CD14-positive monocyte (primary cell): Measurements from ENCODE around the gene RAB11FIP2. TPM values are rescaled to one million over a fixed set of nuclear protein-coding genes. Genes with fewer than 3 reads are reported as not detected.

Experiments
- DNase-seq, 3 donors: peaks; one replicate each; pipeline ENCODE4 v3.0.0-alpha.2; 2011 to 2022
- H2AFZ ChIP-seq: 2 replicates; pipeline ENCODE4 v1.6.0; 2012; ENCODE audit warnings: mild to moderate bottlenecking, low read depth, low read length, inconsistent platforms; ENCODE audit not compliant: insufficient read depth, poor library complexity, severe bottlenecking
- H3K27ac ChIP-seq, 2 donors: 1 replicate in 1 of 2; 2 replicates in 1 of 2; pipeline ENCODE4 v1.5.1; 2012 to 2013; ENCODE audit warnings: low read length in 2 of 2, control low read depth in 1 of 2, inconsistent platforms in 1 of 2, low read depth in 1 of 2, mild to moderate bottlenecking in 1 of 2
- H3K27me3 ChIP-seq, 2 donors: one replicate each; pipeline versions ENCODE4 v1.6.0 to v1.6.1; 2011 to 2013; ENCODE audit warnings: low read length in 2 of 2; ENCODE audit not compliant: control insufficient read depth in 2 of 2, insufficient read depth in 2 of 2
- H3K36me3 ChIP-seq, 2 donors: replicated peaks in 1 of 2; 1 replicate in 1 of 2; 2 replicates in 1 of 2; pipeline versions ENCODE4 v1.5.1 to v1.6.1; 2012 to 2013; ENCODE audit warnings: low read length in 2 of 2, control low read depth in 1 of 2, inconsistent platforms in 1 of 2, mild to moderate bottlenecking in 1 of 2; ENCODE audit not compliant: insufficient read depth in 2 of 2, control insufficient read depth in 1 of 2
- H3K4me1 ChIP-seq, 2 donors: 1 replicate in 1 of 2; 2 replicates in 1 of 2; pipeline versions ENCODE4 v1.5.1 to v1.6.1; 2012 to 2013; ENCODE audit warnings: low read length in 2 of 2, control low read depth in 1 of 2, inconsistent platforms in 1 of 2, mild to moderate bottlenecking in 1 of 2, moderate library complexity in 1 of 2; ENCODE audit not compliant: insufficient read depth in 2 of 2, control insufficient read depth in 1 of 2
- H3K4me2 ChIP-seq: replicated peaks from 2 replicates; pipeline ENCODE3; 2012; ENCODE audit warnings: low read length, moderate library complexity, mild to moderate bottlenecking; ENCODE audit not compliant: poor library complexity, severe bottlenecking; ENCODE audit errors: extremely low read depth
- H3K4me3 ChIP-seq, 3 experiments: fragments of 200-600 bp in 1 of 3; sonication (generic) in 1 of 3; replicated peaks in 1 of 3; 1 replicate in 2 of 3; 2 replicates in 1 of 3; pipeline ENCODE4 v1.5.1; 2011 to 2013; ENCODE audit warnings: low read length in 3 of 3, mild to moderate bottlenecking in 3 of 3, control low read depth in 2 of 3, low read depth in 2 of 3, inconsistent platforms in 1 of 3, moderate library complexity in 1 of 3
- H3K79me2 ChIP-seq: 2 replicates; pipeline ENCODE4 v1.6.0; 2012; ENCODE audit warnings: mild to moderate bottlenecking, control low read depth, inconsistent platforms, low read length, moderate library complexity; ENCODE audit not compliant: insufficient read depth
- H3K9ac ChIP-seq: 2 replicates; pipeline ENCODE4 v1.6.0; 2017; ENCODE audit warnings: low read length, mild to moderate bottlenecking; ENCODE audit not compliant: insufficient read depth, poor library complexity, severe bottlenecking
- H3K9me3 ChIP-seq, 2 donors: replicated peaks in 1 of 2; 1 replicate in 1 of 2; 2 replicates in 1 of 2; pipeline versions ENCODE4 v1.5.1 to v1.6.1; 2012 to 2013; ENCODE audit warnings: low read length in 2 of 2, control low read depth in 1 of 2; ENCODE audit not compliant: control insufficient read depth in 1 of 2, insufficient read depth in 1 of 2
- H4K20me1 ChIP-seq: 2 replicates; pipeline ENCODE4 v1.6.0; 2012; ENCODE audit warnings: mild to moderate bottlenecking, low read length, control low read depth, moderate library complexity; ENCODE audit not compliant: insufficient read depth
- H3K27ac Mint-ChIP-seq, 7 donors: one replicate each; pipeline ENCODE4 v1.8.0; 2020; ENCODE audit warnings: mild to moderate bottlenecking in 7 of 7, mixed read lengths in 7 of 7, moderate library complexity in 6 of 7, inconsistent platforms in 2 of 7
- H3K27me3 Mint-ChIP-seq, 3 donors: one replicate each; pipeline ENCODE4 v1.8.0; 2021 to 2022; ENCODE audit warnings: low read depth in 3 of 3, mild to moderate bottlenecking in 3 of 3, mixed read lengths in 3 of 3, moderate library complexity in 3 of 3, inconsistent platforms in 1 of 3
- H3K36me3 Mint-ChIP-seq, 2 donors: one replicate each; pipeline ENCODE4 v1.8.0; 2020; ENCODE audit warnings: mixed read lengths in 2 of 2, inconsistent platforms in 1 of 2, mild to moderate bottlenecking in 1 of 2
- H3K4me1 Mint-ChIP-seq: one replicate; pipeline ENCODE4 v1.8.0; 2020; ENCODE audit warnings: mild to moderate bottlenecking, mixed read lengths
- H3K4me3 Mint-ChIP-seq, 2 donors: one replicate each; pipeline ENCODE4 v1.8.0; 2020; ENCODE audit warnings: mild to moderate bottlenecking in 2 of 2, mixed read lengths in 2 of 2, moderate library complexity in 1 of 2
- H3K9me3 Mint-ChIP-seq, 7 donors: one replicate each; pipeline ENCODE4 v1.8.0; 2020 to 2022; ENCODE audit warnings: mixed read lengths in 7 of 7, mild to moderate bottlenecking in 6 of 7, moderate library complexity in 6 of 7, inconsistent platforms in 2 of 7
- WGBS: methylation state at CpG from one replicate; pipeline ENCODE4 v1.1.5; 2013; ENCODE audit warnings: missing lambda C conversion rate; ENCODE audit not compliant: insufficient coverage; 5-methylcytosine and 5-hydroxymethylcytosine counted together
- intact Hi-C, 2 donors: fragments of 100-400 bp; cut with micrococcal nuclease; formaldehyde crosslinking; loops; one replicate each; pipeline versions ENCODE4 v1.15.0 to v1.15.1; 2023
- polyA plus RNA-seq, 3 donors: library from polyadenylated mRNA; depleted of rRNA in 1 of 3; unstranded in 2 of 3; stranded (reverse) in 1 of 3; fragments of 300-500 nt in 2 of 3; fragments of >200 nt in 1 of 3; fragmentation: Illumina TruSeq in 2 of 3; gene quantifications; 1 replicate in 2 of 3; 2 replicates in 1 of 3; pipeline ENCODE4 v1.2.3, GENCODE V29; 2012 to 2021
- TF ChIP-seq, protein P1 (sequence below): fragments of 200-600 bp; IDR thresholded peaks from one replicate; pipeline ENCODE4 v1.8.0; 2022; ENCODE audit warnings: antibody characterized with exemption, mild to moderate bottlenecking

The RAB11FIP2 gene
- polyA plus RNA-seq, 3 donors, result 3.5 to 6.7 (median 5.4) TPM

DNA sequence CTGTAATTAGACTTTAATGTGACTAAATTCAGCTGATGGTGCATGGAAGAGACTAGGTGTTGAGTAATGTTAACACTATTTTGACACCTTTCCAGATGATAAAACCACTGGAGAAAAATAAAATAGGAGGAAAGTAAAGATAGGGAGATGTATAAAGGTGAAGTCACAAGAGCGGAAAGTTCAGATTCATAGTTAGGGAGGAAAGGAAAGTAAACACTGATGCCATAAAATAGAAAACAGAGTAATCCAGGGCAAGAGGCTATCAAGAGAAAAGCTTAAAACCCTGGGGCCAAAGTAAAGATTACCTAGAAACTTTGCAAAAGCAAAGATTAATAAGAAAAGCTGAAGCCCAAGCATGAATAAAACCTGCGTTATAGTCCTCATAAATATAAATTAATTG lies 62.8 kb downstream of the RAB11FIP2 start:
- intact Hi-C loops, result no loop called here
- no CpG with 5 or more reads among the region's 2 CpGs for WGBS
- no peak for DNase-seq
- Histone ChIP-seq H3K9ac (no peak overlapping the region), H2AFZ (no peak overlapping the region), H3K79me2 (no peaks in the 10 kb centered on the region), H3K9me3 (peaks cover 0 to 4% of the 10 kb centered on the region in 2 donors), H3K36me3 (no peaks in the 10 kb centered on the region), H3K4me2 (no peak overlapping the region), H3K27me3 (no peaks in the 10 kb centered on the region), H3K27ac (no peak overlapping the region), H3K4me3 (no peak overlapping the region), H4K20me1 (no peaks in the 10 kb centered on the region), H3K4me1 (no peaks in the 10 kb centered on the region)
- Mint-ChIP-seq H3K4me1 (no peaks in the 10 kb centered on the region), H3K36me3 (no peaks in the 10 kb centered on the region), H3K27ac (no peak overlapping the region), H3K27me3 (peaks cover 2 to 12% (median 4%) of the 10 kb centered on the region in 3 donors), H3K9me3 (peaks cover 2 to 16% (median 6%) of the 10 kb centered on the region in 7 donors), H3K4me3 (no peak overlapping the region)
- TF ChIP-seq, protein P1, sequence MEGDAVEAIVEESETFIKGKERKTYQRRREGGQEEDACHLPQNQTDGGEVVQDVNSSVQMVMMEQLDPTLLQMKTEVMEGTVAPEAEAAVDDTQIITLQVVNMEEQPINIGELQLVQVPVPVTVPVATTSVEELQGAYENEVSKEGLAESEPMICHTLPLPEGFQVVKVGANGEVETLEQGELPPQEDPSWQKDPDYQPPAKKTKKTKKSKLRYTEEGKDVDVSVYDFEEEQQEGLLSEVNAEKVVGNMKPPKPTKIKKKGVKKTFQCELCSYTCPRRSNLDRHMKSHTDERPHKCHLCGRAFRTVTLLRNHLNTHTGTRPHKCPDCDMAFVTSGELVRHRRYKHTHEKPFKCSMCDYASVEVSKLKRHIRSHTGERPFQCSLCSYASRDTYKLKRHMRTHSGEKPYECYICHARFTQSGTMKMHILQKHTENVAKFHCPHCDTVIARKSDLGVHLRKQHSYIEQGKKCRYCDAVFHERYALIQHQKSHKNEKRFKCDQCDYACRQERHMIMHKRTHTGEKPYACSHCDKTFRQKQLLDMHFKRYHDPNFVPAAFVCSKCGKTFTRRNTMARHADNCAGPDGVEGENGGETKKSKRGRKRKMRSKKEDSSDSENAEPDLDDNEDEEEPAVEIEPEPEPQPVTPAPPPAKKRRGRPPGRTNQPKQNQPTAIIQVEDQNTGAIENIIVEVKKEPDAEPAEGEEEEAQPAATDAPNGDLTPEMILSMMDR, result no peak

DNA sequence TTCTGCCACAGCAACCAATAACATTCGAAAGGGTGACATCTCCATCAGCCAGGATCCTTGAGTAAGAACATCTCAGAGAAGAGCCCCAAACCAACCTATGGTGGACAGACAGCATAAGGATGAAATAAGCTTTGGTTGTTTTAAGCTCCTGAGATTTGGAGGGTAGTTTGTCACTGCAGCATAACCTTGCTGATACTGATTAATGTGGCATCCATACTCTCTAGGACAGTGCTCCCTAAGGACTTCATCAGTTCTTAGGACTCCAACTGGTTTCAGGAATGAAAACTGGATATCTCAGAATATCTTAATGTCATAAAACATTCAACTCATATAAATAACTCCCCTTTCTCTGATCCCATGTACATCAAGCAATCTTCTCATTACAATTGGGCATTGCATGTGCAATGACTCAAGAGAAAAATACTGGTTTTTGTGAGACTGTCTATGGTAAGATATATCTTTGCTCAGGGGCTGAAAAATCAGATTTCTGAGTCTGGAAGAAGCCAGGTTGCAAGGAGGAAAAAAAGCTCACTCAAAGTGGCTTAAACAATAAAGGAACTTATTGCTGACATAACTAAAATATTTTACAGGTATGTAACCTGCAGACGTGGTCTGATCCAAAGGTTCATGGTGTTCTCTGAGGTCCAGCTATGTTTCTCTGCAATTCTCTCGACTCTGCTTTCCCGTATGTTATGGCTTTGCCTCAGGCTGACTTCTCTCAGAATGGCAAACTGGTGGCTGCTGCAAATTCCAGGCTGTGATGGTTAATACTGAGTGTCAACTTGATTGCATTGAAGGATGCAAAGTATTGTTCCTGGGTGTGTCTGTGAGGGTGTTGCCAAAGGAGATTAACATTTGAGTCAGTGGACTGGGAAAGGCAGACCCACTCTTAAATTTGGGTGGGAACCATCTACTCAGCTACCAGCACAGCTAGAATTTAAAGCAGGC lies 65.7 kb downstream of the RAB11FIP2 start:
- H3K27ac ChIP-seq, result no peak overlapping the region
- no peaks in the 10 kb centered on the region for H4K20me1 ChIP-seq
- TF ChIP-seq, protein P1, result no peak
- H3K4me1 ChIP-seq, result no peaks in the 10 kb centered on the region
- Mint-ChIP-seq H3K36me3 (no peaks in the 10 kb centered on the region), H3K9me3 (peaks cover 0 to 14% (median 2%) of the 10 kb centered on the region in 7 donors), H3K4me1 (no peaks in the 10 kb centered on the region), H3K27ac (no peak overlapping the region), H3K4me3 (no peak overlapping the region), H3K27me3 (peaks cover 3 to 10% (median 4%) of the 10 kb centered on the region in 3 donors)
- no peak overlapping the region for H3K4me2 ChIP-seq
- H3K36me3 ChIP-seq, result no peaks in the 10 kb centered on the region
- H2AFZ ChIP-seq, result no peak overlapping the region
- H3K27me3 ChIP-seq, result no peaks in the 10 kb centered on the region
- H3K9me3 ChIP-seq, result no peaks in the 10 kb centered on the region
- WGBS, result 96% methylated on average over 3 of the region's 4 CpGs
- no peak overlapping the region for H3K9ac ChIP-seq
- no peak for DNase-seq
- no peak overlapping the region for H3K4me3 ChIP-seq
- no peaks in the 10 kb centered on the region for H3K79me2 ChIP-seq
- intact Hi-C loops, result no loop called here
